HG03097 (cell line): ENCODE data around the gene HINFP.
"Not testable (repeated sequence)": the region's sequence is repeated elsewhere in the genome, so short reads cannot be mapped to it uniquely, and the experiment has no call there.

Experiments used
- ATAC-seq: cut with Tn5 transposase; IDR thresholded peaks from one replicate; pipeline ENCODE4 v1.9.1; 2021; ENCODE audit not compliant: unreplicated experiment, low FRiP score

The HINFP gene

GRCh38 chr11:119180729-119181676, 59.6 kb downstream of the HINFP start:
- no peak for ATAC-seq

DNA sequence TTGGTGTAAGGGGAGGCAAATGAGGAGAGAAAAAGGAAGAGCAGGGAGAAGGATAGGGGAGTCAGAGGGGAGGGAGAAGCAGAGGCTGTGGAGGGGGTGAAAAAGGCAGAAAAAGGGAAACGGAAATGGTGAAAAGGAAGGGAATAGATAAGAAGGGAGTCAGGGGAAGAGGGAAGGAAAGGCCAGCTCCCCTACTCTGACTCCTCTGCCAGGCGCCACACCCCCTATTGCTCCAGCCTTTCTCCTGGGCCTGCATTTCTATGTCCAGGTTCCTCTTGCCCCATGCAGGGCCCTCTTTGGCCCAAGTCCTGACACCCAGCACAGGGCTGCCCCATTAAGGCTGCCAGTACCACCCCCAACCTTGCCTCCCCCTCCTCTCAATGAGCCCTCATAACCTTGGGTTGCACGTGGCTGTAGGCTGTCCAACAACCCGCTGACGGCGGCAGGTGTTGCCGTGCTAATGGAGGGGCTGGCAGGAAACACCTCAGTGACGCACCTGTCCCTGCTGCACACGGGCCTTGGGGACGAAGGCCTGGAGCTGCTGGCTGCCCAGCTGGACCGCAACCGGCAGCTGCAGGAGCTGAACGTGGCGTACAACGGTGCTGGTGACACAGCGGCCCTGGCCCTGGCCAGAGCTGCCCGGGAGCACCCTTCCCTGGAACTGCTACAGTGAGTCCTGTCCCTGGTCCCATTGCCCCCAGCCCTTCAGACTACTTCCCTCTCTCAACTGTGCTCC, 60.5 kb downstream of the HINFP start:
- no peak for ATAC-seq

DNA sequence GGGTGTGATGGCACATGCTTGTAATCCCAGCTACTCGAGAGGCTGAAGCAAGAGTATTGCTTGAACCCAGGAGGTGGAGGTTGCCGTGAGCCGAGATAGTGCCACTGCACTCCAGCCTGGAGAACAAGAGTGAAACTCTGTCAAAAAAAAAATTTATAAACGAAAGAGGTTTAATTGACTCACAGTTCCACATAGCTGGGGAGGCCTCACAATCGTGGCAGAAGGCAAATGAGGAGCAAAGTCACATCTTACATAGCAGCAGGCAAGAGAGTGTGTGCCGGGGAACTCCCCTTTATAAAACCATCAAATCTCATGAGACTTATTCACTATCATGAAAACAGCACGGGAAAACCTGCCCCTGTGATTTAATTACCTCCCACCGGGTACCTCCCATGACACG, 63.0 kb downstream of the HINFP start:
- not testable (repeated sequence) for ATAC-seq
